Common myeloid progenitor, CD34-positive (primary cell): Measurements from ENCODE around the gene SPDYE3.
A peak's percentile ranks its signal among the peaks of the same experiment; 100 is the strongest.
"Not testable (repeated sequence)": the region's sequence is repeated elsewhere in the genome, so short reads cannot be mapped to it uniquely, and the experiment has no call there.

Experiments
- CTCF ChIA-PET: fragments of 350-600 bp; sonication (Branson Sonifier 250); formaldehyde crosslinking; loops from one replicate; lab custom pipeline; 2021; ENCODE audit warnings: antibody characterized with exemption; lab: Charles Lee
- POLR2A ChIA-PET: fragments of 350-600 bp; sonication (Branson Sonifier 250); formaldehyde crosslinking; loops from one replicate; lab custom pipeline; 2021; ENCODE audit warnings: antibody characterized with exemption; lab: Charles Lee
- DNase-seq, 3 donors: peaks; one replicate each; pipeline versions ENCODE4 v3.0.0 to v3.0.0-alpha.2; 2013
- H3K27ac ChIP-seq, 2 experiments: 1 replicate in 1 of 2; 2 replicates in 1 of 2; pipeline ENCODE4 v1.7.0; 2013; ENCODE audit warnings: inconsistent platforms in 2 of 2, low read length in 2 of 2, mild to moderate bottlenecking in 2 of 2, low read depth in 1 of 2, moderate library complexity in 1 of 2; ENCODE audit not compliant: severe bottlenecking in 2 of 2, insufficient read depth in 1 of 2, poor library complexity in 1 of 2
- H3K27me3 ChIP-seq, 5 experiments: replicated peaks in 2 of 5; 1 replicate in 3 of 5; 2 replicates in 2 of 5; pipeline versions ENCODE4 v1.6.1 to v1.7.0; 2013; ENCODE audit warnings: low read length in 4 of 5, mild to moderate bottlenecking in 2 of 5, moderate library complexity in 2 of 5, inconsistent platforms in 1 of 5; ENCODE audit not compliant: insufficient read depth in 5 of 5, control insufficient read depth in 4 of 5
- H3K36me3 ChIP-seq, 4 experiments: 1 replicate in 2 of 4; 2 replicates in 2 of 4; pipeline versions ENCODE4 v1.6.1 to v1.7.0; 2013; ENCODE audit warnings: low read length in 3 of 4, control low read depth in 1 of 4, mild to moderate bottlenecking in 1 of 4; ENCODE audit not compliant: control insufficient read depth in 4 of 4, insufficient read depth in 4 of 4
- H3K4me1 ChIP-seq, 4 experiments: 1 replicate in 3 of 4; 2 replicates in 1 of 4; pipeline versions ENCODE4 v1.6.1 to v1.7.1; 2013; ENCODE audit warnings: low read length in 3 of 4, mild to moderate bottlenecking in 3 of 4, control low read depth in 1 of 4, inconsistent platforms in 1 of 4, moderate library complexity in 1 of 4; ENCODE audit not compliant: control insufficient read depth in 4 of 4, insufficient read depth in 4 of 4; ENCODE audit errors: control extremely low read depth in 1 of 4
- H3K4me3 ChIP-seq, 7 experiments: 1 replicate in 4 of 7; 2 replicates in 3 of 7; pipeline versions ENCODE4 v1.5.1 to v1.7.0; 2013; ENCODE audit warnings: mild to moderate bottlenecking in 7 of 7, low read length in 6 of 7, moderate library complexity in 6 of 7, inconsistent platforms in 2 of 7, low read depth in 2 of 7, control low read depth in 1 of 7; ENCODE audit not compliant: insufficient read depth in 4 of 7, control insufficient read depth in 1 of 7; ENCODE audit errors: extremely low read depth in 1 of 7
- H3K9me3 ChIP-seq, 5 experiments: 1 replicate in 4 of 5; 2 replicates in 1 of 5; pipeline versions ENCODE4 v1.6.1 to v1.7.1; 2013; ENCODE audit warnings: low read length in 4 of 5, mild to moderate bottlenecking in 2 of 5, inconsistent platforms in 1 of 5, low read depth in 1 of 5, moderate library complexity in 1 of 5; ENCODE audit not compliant: control insufficient read depth in 4 of 5, insufficient read depth in 2 of 5; ENCODE audit errors: control extremely low read depth in 1 of 5
- WGBS: methylation state at CpG from one replicate; pipeline ENCODE4 v1.1.5; 2013; ENCODE audit not compliant: insufficient coverage; 5-methylcytosine and 5-hydroxymethylcytosine counted together

SPDYE3 gene

GRCh38 chr7:100352230-100352781 is 44.8 kb downstream of the SPDYE3 start:
- POLR2A ChIA-PET, DNase-seq, H3K27me3 ChIP-seq, H3K4me1 ChIP-seq, CTCF ChIA-PET, H3K9me3 ChIP-seq, H3K4me3 ChIP-seq, H3K27ac ChIP-seq: not testable (repeated sequence)
- WGBS: 100% methylated on average over 7 of the region's 18 CpGs
- H3K36me3 ChIP-seq: peaks cover 20 to 85% (median 67%) of the 10 kb centered on the region in 4 experiments

DNA sequence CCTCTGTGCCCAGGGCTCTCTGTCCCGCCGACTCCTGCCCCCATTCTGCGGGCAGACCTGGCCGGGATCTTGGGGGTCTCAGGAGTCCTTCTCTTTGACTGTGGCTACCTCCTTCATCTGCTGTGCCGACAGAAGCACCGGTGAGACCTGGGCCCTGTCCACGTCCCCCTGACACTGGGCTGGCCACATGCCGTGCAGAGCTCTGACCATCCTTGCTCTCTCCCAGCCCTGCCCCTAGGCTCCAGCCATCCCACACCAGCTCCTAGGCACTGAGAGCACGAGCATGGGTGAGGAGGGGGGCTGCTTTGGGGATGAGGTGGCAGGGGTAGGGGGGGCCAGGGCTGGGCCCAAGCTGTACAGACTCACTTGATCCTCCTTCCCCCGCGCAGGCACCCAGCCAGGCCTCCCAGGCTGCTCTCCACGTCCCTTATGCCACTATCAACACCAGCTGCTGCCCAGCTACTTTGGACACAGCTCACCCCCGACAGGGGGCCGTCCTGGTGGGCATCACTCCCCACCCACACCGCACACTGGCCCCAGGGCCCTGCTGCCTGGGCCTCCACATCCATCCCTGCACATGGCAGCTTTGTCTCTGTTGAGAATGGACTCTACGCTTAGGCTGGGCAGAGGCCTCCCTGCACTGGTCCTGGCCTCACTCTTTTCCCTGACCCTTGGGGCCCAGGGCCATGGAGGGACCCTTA is 45.6 kb downstream of the SPDYE3 start:
- Histone ChIP-seq H3K9me3 (no peaks in the 10 kb centered on the region), H3K27ac (peak overlapping the region in 1 of 2 experiments; percentile 1), H3K36me3 (peaks cover 12 to 85% (median 65%) of the 10 kb centered on the region in 4 experiments), H3K4me1 (peaks cover 0 to 5% (median 0%) of the 10 kb centered on the region in 4 experiments), H3K4me3 (no peak overlapping the region), H3K27me3 (no peaks in the 10 kb centered on the region)
- no peak for DNase-seq
- POLR2A ChIA-PET: no interaction called here
- CTCF ChIA-PET: no interaction called here
- WGBS: 99% methylated on average over 8 of the region's 16 CpGs

DNA sequence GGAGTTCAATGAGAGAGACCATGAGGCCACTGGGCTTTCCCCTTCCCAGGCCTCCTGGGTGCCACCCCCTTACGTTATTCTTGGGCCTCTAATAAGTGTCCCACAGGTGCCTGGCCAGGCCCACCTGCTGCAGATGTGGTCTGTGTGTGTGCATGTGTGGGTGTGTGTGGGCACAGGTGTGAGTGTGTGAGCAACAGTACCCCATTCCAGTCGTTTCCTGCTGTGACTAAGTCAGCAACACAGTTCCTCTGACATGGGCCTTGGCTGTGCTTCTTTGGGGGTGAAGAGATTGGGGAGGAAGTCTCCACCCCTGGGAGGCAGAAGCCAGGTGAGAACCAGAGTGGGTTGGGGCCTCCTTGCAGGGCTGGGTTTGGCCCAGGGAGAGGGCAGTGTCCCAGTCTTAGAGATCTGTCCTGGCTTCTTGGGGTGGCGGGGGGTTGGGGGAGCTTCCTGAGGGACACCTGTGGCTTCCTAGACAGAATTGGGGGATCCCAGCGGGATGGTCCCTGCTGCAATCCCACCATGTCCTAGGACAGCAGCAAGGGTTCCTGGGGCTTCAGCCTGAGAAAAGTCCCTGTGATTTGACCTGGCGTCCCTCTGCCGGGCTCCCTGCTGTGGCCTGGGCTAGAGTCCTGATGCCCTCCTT is 46.3 kb downstream of the SPDYE3 start:
- ChIA-PET CTCF (interaction anchor here (0.9 kb wide), 1 partner anchor 9 kb away, joined by 3 read pairs; no protein-coding TSS in a partner anchor), POLR2A (interaction anchor here (0.6 kb wide), 1 partner anchor 9 kb away, joined by 6 read pairs; no protein-coding TSS in a partner anchor)
- Histone ChIP-seq H3K27me3 (no peaks in the 10 kb centered on the region), H3K27ac (peak overlapping the region in 1 of 2 experiments; percentile 30), H3K36me3 (peaks cover 12 to 88% (median 68%) of the 10 kb centered on the region in 4 experiments), H3K4me1 (peaks cover 0 to 5% (median 0%) of the 10 kb centered on the region in 4 experiments), H3K4me3 (no peak overlapping the region), H3K9me3 (no peaks in the 10 kb centered on the region)
- no peak for DNase-seq
- 95% methylated on average over 6 of the region's 6 CpGs for WGBS

DNA sequence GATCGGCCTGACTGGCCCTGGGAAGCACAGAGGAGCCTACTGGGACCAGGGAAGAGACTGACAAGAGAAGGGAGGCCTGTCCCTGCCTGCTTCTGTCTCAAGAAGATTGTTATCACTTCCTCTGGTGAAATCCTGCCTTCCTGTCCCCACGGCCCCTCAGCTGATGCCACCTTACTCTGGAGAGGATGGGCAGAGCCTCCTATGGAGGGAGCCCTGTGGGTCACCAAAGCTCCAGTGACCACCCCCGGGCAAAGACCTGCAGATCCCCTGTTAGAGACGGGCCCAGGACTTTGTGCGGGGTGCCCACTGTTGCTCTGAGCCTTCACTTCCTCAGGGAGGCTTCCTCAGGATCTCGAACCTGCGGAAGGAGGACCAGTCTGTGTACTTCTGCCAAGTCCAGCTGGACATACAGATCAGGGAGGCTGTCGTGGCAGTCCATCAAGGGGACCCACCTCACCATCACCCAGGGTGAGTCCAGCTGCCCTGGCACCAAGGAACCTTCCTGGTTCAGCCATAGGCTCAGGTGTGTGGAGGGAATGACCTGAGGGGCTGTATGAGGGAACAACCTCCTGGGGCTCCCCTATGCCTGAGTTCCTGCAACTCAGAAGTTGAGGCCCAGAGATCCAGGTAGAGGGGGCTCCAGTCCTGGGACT is 49.0 kb downstream of the SPDYE3 start:
- no peak overlapping the region for H3K4me3 ChIP-seq
- ChIA-PET CTCF (interaction anchor here (0.8 to 1.3 kb wide), 5 partner anchors 9 to 39 kb away, joined by 3 to 4 read pairs (median 3); no protein-coding TSS in a partner anchor), POLR2A (interaction anchor here (0.6 kb wide), 1 partner anchor 73 kb away, joined by 6 read pairs; the partner anchor contains the start of gene MEPCE)
- peaks cover 17 to 88% (median 70%) of the 10 kb centered on the region in 4 experiments for H3K36me3 ChIP-seq
- H3K4me1 ChIP-seq: peaks cover 0 to 5% (median 0%) of the 10 kb centered on the region in 4 experiments
- no peaks in the 10 kb centered on the region for H3K9me3 ChIP-seq
- peak overlapping the region in 1 of 2 experiments; percentile 31 for H3K27ac ChIP-seq
- no peaks in the 10 kb centered on the region for H3K27me3 ChIP-seq
- no peak for DNase-seq
- 87% methylated on average over 7 of the region's 8 CpGs for WGBS

- Histone ChIP-seq H3K4me1 (peaks cover 0 to 5% (median 0%) of the 10 kb centered on the region in 4 experiments), H3K36me3 (peaks cover 21 to 91% (median 73%) of the 10 kb centered on the region in 4 experiments), H3K9me3 (no peaks in the 10 kb centered on the region), H3K4me3 (no peak overlapping the region), H3K27ac (peak overlapping the region in 1 of 2 experiments; percentile 31), H3K27me3 (no peaks in the 10 kb centered on the region)
- 90% methylated on average over 2 of the region's 6 CpGs for WGBS
- DNase-seq: no peak
- ChIA-PET POLR2A (no interaction called here), CTCF (interaction anchor here (1.0 to 1.3 kb wide), 3 partner anchors 12 to 39 kb away, joined by 3 to 4 read pairs (median 3); no protein-coding TSS in a partner anchor)
Measured at GRCh38 chr7:100357131-100357561, 49.6 kb downstream of the SPDYE3 start.

- POLR2A ChIA-PET: no interaction called here
- WGBS: 97% methylated on average over 5 of the region's 11 CpGs
- no peaks in the 10 kb centered on the region for H3K27me3 ChIP-seq
- no peak within 1 kb of the TSS for H3K4me3 ChIP-seq
- no peak for DNase-seq
- CTCF ChIA-PET: interaction anchor here (1.0 to 3.9 kb wide), 6 partner anchors 10 to 97 kb away, joined by 3 to 28 read pairs (median 4); no protein-coding TSS in a partner anchor
- peak within 1 kb of the TSS in 1 of 2 experiments; percentile 31 for H3K27ac ChIP-seq
- peaks cover 23 to 93% (median 74%) of the 10 kb centered on the region in 4 experiments for H3K36me3 ChIP-seq
- H3K4me1 ChIP-seq: peaks cover 0 to 5% (median 0%) of the 10 kb centered on the region in 4 experiments
- H3K9me3 ChIP-seq: no peaks in the 10 kb centered on the region
Measured at GRCh38 chr7:100358027-100358856, 50.7 kb downstream of the SPDYE3 start, which contains the start of gene PILRB. Gene PILRB (plus strand): TSS chr7:100358117. CDS start chr7:100358303, 186 bp downstream.
